Astrocyte (in vitro differentiated cells and primary cell): ENCODE data around the gene RETREG1.

ENCODE experiments used
- CTCF ChIP-seq: IDR thresholded peaks from 2 replicates; pipeline ENCODE4 v1.5.1; 2011; ENCODE audit warnings: low read depth, mild to moderate bottlenecking, inconsistent platforms, low read length, moderate library complexity; ENCODE audit not compliant: insufficient read depth
- EZH2 ChIP-seq: IDR thresholded peaks from 2 replicates; pipeline ENCODE4 v1.6.1; 2012; ENCODE audit warnings: mild to moderate bottlenecking, low read length, inconsistent platforms; ENCODE audit not compliant: insufficient read depth

GRCh38 chr5:16588434-16589214 lies 28.2 kb downstream of the RETREG1 start:
- TF ChIP-seq CTCF (no peak), EZH2 (no peak)
